ENCODE results near the gene SRD5A3.
A peak's percentile ranks its signal among the peaks of the same experiment; 100 is the strongest.

Gene SRD5A3

GRCh38 chr4:55321707-55322264 lies 24.3 kb upstream of the SRD5A3 start:
- no peaks in the 10 kb centered on the region for H3K9me3 ChIP-seq (ENCODE audit: control insufficient read depth, insufficient read depth, low read length)
- no peak overlapping the region for H3K27ac ChIP-seq (ENCODE audit: low read depth, low read length)
- H3K36me3 ChIP-seq (ENCODE audit: control insufficient read depth, low read length), result no peaks in the 10 kb centered on the region
- no peaks in the 10 kb centered on the region for H3K79me2 ChIP-seq (ENCODE audit: control insufficient read depth, low read length)
- no peaks in the 10 kb centered on the region for H3F3A ChIP-seq (ENCODE audit: control insufficient read depth, insufficient read depth)
- TF ChIP-seq CTCF (IDR thresholded peaks at IDR 0.05; ENCODE audit: low read depth, low read length, poor library complexity, severe bottlenecking) (peak; percentile 54), EZH2phosphoT487 (IDR thresholded peaks at IDR 0.05; ENCODE audit: borderline replicate concordance, low read length) (no peak)
- peaks cover 10% of the 10 kb centered on the region; the same call in 1 of the 2 replicates for H3K27me3 ChIP-seq (ENCODE audit: control insufficient read depth, low read length)
- no peaks in the 10 kb centered on the region for H3K4me1 ChIP-seq (ENCODE audit: control insufficient read depth, low read length)
- no peaks in the 10 kb centered on the region for H4K20me1 ChIP-seq (ENCODE audit: control insufficient read depth, insufficient read depth, low read depth, low read length)
- H3K9me2 ChIP-seq (replicated peaks; ENCODE audit: control insufficient read depth, low read length), result no peaks in the 10 kb centered on the region
- no peak overlapping the region for H3K4me2 ChIP-seq (ENCODE audit: low read length)
- no peak overlapping the region for H3K4me3 ChIP-seq (ENCODE audit: low read length)

- H3K79me2 ChIP-seq (ENCODE audit: control insufficient read depth, low read length), result no peaks in the 10 kb centered on the region
- no peaks in the 10 kb centered on the region for H3K36me3 ChIP-seq (ENCODE audit: control insufficient read depth, low read length)
- H4K20me1 ChIP-seq (ENCODE audit: control insufficient read depth, insufficient read depth, low read depth, low read length), result no peaks in the 10 kb centered on the region
- H3F3A ChIP-seq (ENCODE audit: control insufficient read depth, insufficient read depth), result no peaks in the 10 kb centered on the region
- H3K27ac ChIP-seq (ENCODE audit: low read depth, low read length), result no peak overlapping the region
- no peaks in the 10 kb centered on the region for H3K9me2 ChIP-seq (replicated peaks; ENCODE audit: control insufficient read depth, low read length)
- no peak for TF ChIP-seq EZH2phosphoT487 (IDR thresholded peaks at IDR 0.05; ENCODE audit: borderline replicate concordance, low read length)
- TF ChIP-seq CTCF (IDR thresholded peaks at IDR 0.05; ENCODE audit: low read depth, low read length, poor library complexity, severe bottlenecking), result no peak
- H3K9me3 ChIP-seq (ENCODE audit: control insufficient read depth, insufficient read depth, low read length), result no peaks in the 10 kb centered on the region
- no peaks in the 10 kb centered on the region for H3K4me1 ChIP-seq (ENCODE audit: control insufficient read depth, low read length)
- H3K27me3 ChIP-seq (ENCODE audit: control insufficient read depth, low read length), result peaks cover 7% of the 10 kb centered on the region; the same call in 1 of the 2 replicates
- H3K4me3 ChIP-seq (ENCODE audit: low read length), result no peak overlapping the region
- H3K4me2 ChIP-seq (ENCODE audit: low read length), result no peak overlapping the region
Measured at GRCh38 chr4:55323375-55323774, 22.7 kb upstream of the SRD5A3 start.

GRCh38 chr4:55326629-55327028 lies 19.4 kb upstream of the SRD5A3 start:
- Histone ChIP-seq H3K27me3 (ENCODE audit: control insufficient read depth, low read length) (peaks cover 3% of the 10 kb centered on the region; the same call in 1 of the 2 replicates), H3K79me2 (ENCODE audit: control insufficient read depth, low read length) (no peaks in the 10 kb centered on the region), H3K4me2 (ENCODE audit: low read length) (no peak overlapping the region), H3K9me3 (ENCODE audit: control insufficient read depth, insufficient read depth, low read length) (no peaks in the 10 kb centered on the region), H4K20me1 (ENCODE audit: control insufficient read depth, insufficient read depth, low read depth, low read length) (no peaks in the 10 kb centered on the region), H3K27ac (ENCODE audit: low read depth, low read length) (no peak overlapping the region), H3K36me3 (ENCODE audit: control insufficient read depth, low read length) (no peaks in the 10 kb centered on the region), H3K9me2 (replicated peaks; ENCODE audit: control insufficient read depth, low read length) (no peaks in the 10 kb centered on the region), H3K4me1 (ENCODE audit: control insufficient read depth, low read length) (peaks cover 6% of the 10 kb centered on the region), H3F3A (ENCODE audit: control insufficient read depth, insufficient read depth) (no peaks in the 10 kb centered on the region), H3K4me3 (ENCODE audit: low read length) (no peak overlapping the region)
- no peak for TF ChIP-seq CTCF (IDR thresholded peaks at IDR 0.05; ENCODE audit: low read depth, low read length, poor library complexity, severe bottlenecking)
- TF ChIP-seq EZH2phosphoT487 (IDR thresholded peaks at IDR 0.05; ENCODE audit: borderline replicate concordance, low read length), result no peak

All from DOHH2 (cell line).